PC-9 (cell line): ENCODE results near the gene SEPHS2.

ENCODE experiments used
- CTCF ChIP-seq: fragments of 200-600 bp; sonication (generic); conservative IDR thresholded peaks from 2 replicates; pipeline ENCODE4 v1.6.1; 2017; ENCODE audit warnings: mixed run types, antibody characterized with exemption, mild to moderate bottlenecking, moderate library complexity
- EZH2 ChIP-seq: fragments of 200-600 bp; sonication (generic); IDR thresholded peaks from 2 replicates; pipeline ENCODE4 v1.8.0; 2017; ENCODE audit warnings: antibody characterized with exemption, low read depth

- no peak for TF ChIP-seq CTCF
- no peak for TF ChIP-seq EZH2
Measured at GRCh38 chr16:30456302-30456701, 10.6 kb upstream of the SEPHS2 start.
